ENCODE measurements around the gene C2orf76. TPM values are rescaled to one million over a fixed set of nuclear protein-coding genes. Genes with fewer than 3 reads are reported as not detected.

The C2orf76 gene
- polyA plus RNA-seq, 2 of the 4 experiments (the other 2 are of a cell fraction) = 16.6 to 34.3 TPM

DNA sequence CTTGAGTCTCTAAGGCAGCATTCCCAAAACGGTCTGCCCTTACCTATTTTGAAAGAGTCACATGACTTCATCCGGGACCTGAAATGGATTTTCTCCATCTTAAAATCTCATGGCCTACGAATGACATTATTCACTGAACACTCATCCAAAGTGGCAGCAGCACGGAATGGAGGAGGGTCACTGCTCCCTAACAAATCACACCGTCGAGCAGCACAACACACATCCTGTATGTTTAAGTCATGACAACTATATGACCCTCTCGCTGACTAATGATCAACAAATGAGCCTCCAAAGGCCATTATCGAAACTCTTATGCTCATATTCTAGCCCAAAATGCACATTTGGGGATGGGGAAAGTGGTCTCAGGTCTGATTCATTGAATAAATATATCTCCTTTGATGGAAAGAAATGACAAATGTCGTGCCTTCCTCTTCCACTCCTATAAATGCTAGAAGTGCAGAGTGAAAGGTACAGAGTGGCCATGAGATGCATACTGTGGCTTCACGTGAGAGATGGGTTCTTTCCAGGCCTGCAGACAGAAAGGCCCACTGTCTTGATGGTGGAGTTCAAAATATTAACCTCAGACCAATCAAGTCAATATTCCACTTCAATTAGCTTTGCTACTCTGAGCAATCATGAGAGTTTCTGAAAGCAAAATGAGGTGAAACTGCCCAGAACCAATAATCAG is 70.8 kb downstream of the C2orf76 start:
- TF ChIP-seq, protein P1, sequence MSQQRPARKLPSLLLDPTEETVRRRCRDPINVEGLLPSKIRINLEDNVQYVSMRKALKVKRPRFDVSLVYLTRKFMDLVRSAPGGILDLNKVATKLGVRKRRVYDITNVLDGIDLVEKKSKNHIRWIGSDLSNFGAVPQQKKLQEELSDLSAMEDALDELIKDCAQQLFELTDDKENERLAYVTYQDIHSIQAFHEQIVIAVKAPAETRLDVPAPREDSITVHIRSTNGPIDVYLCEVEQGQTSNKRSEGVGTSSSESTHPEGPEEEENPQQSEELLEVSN (IDR thresholded peaks at IDR 0.05; ENCODE audit: borderline replicate concordance, low read depth) = no peak
- no peak for TF ChIP-seq MAZ (IDR thresholded peaks at IDR 0.05; ENCODE audit: borderline replicate concordance, low read depth, low read length)
- H3K4me1 ChIP-seq = no peaks in the 10 kb centered on the region
- DNase-seq (ENCODE audit: low read depth in 1 of 2, low spot score in 1 of 2) (no peak), FAIRE-seq (no peak), ATAC-seq (no peak)
- no peak overlapping the region for H3K27ac ChIP-seq
- H3K9me3 ChIP-seq = no peaks in the 10 kb centered on the region
- no peak overlapping the region for H3K4me3 ChIP-seq
- ChIA-PET POLR2A (no interaction called here), CTCF (interaction anchor here (0.7 to 1.5 kb wide), 6 partner anchors 13 to 284 kb away, joined by 3 to 4 read pairs (median 3); no protein-coding TSS in a partner anchor)
- H3K4me2 ChIP-seq = no peak overlapping the region
- WGBS (ENCODE audit: missing lambda C conversion rate) = 65% methylated on average over 10 of the region's 10 CpGs

DNA sequence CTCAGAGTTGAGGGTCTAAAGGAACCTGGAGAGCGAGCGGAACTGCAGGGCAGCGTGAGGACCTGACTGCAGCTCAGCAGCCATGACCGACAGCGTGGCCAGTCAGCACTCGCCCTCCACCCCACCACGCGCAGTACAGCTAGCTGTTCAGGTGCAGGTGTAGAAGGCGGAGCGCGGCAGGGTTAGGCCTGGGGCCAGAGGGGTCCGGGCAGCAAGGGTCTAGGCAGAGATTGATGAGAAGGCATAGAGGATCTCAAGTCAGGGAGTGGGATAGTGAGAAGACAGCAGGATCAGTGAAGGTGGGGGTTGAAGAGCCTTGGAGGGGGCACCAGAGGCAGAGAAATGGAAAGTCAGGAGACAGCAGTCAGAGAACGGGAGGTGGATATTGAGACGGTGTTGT is 72.0 kb downstream of the C2orf76 start:
- no peaks in the 10 kb centered on the region for H3K4me1 ChIP-seq
- no peaks in the 10 kb centered on the region for H3K9me3 ChIP-seq
- H3K27ac ChIP-seq = no peak overlapping the region
- DNase-seq (ENCODE audit: low read depth in 1 of 2, low spot score in 1 of 2) = no peak
- ATAC-seq = no peak
- WGBS (ENCODE audit: missing lambda C conversion rate) = 88% methylated on average over 14 of the region's 14 CpGs
- no peak for FAIRE-seq
- no peak overlapping the region for H3K4me2 ChIP-seq
- ChIA-PET POLR2A (no interaction called here), CTCF (interaction anchor here (0.7 to 1.5 kb wide), 6 partner anchors 14 to 411 kb away, joined by 3 to 4 read pairs (median 3); no protein-coding TSS in a partner anchor)
- TF ChIP-seq HEYL (CRISPR knock-in tag; IDR thresholded peaks at IDR 0.05) (no peak), CHD4 (IDR thresholded peaks at IDR 0.05; ENCODE audit: borderline replicate concordance) (no peak), SMC3 (IDR thresholded peaks at IDR 0.05) (no peak), SREBF2 (IDR thresholded peaks at IDR 0.05) (no peak), RFX5 (IDR thresholded peaks at IDR 0.05) (no peak), ZC3H11A (IDR thresholded peaks at IDR 0.05) (no peak)
- TF ChIP-seq, protein P2, sequence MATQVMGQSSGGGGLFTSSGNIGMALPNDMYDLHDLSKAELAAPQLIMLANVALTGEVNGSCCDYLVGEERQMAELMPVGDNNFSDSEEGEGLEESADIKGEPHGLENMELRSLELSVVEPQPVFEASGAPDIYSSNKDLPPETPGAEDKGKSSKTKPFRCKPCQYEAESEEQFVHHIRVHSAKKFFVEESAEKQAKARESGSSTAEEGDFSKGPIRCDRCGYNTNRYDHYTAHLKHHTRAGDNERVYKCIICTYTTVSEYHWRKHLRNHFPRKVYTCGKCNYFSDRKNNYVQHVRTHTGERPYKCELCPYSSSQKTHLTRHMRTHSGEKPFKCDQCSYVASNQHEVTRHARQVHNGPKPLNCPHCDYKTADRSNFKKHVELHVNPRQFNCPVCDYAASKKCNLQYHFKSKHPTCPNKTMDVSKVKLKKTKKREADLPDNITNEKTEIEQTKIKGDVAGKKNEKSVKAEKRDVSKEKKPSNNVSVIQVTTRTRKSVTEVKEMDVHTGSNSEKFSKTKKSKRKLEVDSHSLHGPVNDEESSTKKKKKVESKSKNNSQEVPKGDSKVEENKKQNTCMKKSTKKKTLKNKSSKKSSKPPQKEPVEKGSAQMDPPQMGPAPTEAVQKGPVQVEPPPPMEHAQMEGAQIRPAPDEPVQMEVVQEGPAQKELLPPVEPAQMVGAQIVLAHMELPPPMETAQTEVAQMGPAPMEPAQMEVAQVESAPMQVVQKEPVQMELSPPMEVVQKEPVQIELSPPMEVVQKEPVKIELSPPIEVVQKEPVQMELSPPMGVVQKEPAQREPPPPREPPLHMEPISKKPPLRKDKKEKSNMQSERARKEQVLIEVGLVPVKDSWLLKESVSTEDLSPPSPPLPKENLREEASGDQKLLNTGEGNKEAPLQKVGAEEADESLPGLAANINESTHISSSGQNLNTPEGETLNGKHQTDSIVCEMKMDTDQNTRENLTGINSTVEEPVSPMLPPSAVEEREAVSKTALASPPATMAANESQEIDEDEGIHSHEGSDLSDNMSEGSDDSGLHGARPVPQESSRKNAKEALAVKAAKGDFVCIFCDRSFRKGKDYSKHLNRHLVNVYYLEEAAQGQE (IDR thresholded peaks at IDR 0.05) = no peak
- no peak overlapping the region for H3K4me3 ChIP-seq

DNA sequence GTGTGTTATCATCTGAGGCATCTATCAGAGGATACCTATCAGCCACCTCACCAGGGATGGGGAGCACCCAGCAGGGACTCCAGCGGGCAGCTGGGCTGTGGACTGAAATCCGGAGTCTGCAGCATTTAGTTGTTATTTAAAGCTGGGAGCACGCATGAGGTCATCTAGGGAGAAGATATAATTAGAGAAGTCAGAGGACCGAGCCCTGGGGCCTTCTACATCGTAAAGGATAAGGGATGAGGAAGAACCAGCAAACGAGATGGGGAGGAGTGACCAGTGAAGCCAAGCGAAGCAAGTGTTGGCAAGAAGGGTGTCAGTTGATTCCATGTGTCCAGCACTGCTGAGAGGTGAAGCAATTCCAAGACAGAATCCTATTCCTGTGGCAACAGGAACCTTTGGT is 72.7 kb downstream of the C2orf76 start:
- CTCF ChIA-PET = interaction anchor here (0.7 to 1.5 kb wide), 3 partner anchors 76 to 411 kb away, joined by 3 read pairs; no protein-coding TSS in a partner anchor
- no peaks in the 10 kb centered on the region for H3K9me3 ChIP-seq
- DNase-seq (ENCODE audit: low read depth in 1 of 2, low spot score in 1 of 2) (no peak), ATAC-seq (no peak), FAIRE-seq (no peak)
- POLR2A ChIA-PET = no interaction called here
- H3K4me3 ChIP-seq = no peak overlapping the region
- no peak overlapping the region for H3K27ac ChIP-seq
- no peaks in the 10 kb centered on the region for H3K4me1 ChIP-seq
- TF ChIP-seq EHMT2 (IDR thresholded peaks at IDR 0.05; ENCODE audit: low read depth) (no peak), CEBPB (IDR thresholded peaks at IDR 0.05) (no peak), POLR2A (IDR thresholded peaks at IDR 0.05; ENCODE audit: low read length) (no peak), ESRRA (IDR thresholded peaks at IDR 0.05; ENCODE audit: borderline replicate concordance, low read length) (no peak), HEYL (CRISPR knock-in tag; IDR thresholded peaks at IDR 0.05) (no peak), ZNF302 (CRISPR knock-in tag; IDR thresholded peaks at IDR 0.05) (no peak), HOXB13 (CRISPR knock-in tag; IDR thresholded peaks at IDR 0.05; ENCODE audit: low read depth) (no peak), NR3C1 (IDR thresholded peaks at IDR 0.05) (no peak)
- TF ChIP-seq, protein P3, sequence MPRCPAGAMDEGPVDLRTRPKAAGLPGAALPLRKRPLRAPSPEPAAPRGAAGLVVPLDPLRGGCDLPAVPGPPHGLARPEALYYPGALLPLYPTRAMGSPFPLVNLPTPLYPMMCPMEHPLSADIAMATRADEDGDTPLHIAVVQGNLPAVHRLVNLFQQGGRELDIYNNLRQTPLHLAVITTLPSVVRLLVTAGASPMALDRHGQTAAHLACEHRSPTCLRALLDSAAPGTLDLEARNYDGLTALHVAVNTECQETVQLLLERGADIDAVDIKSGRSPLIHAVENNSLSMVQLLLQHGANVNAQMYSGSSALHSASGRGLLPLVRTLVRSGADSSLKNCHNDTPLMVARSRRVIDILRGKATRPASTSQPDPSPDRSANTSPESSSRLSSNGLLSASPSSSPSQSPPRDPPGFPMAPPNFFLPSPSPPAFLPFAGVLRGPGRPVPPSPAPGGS (IDR thresholded peaks at IDR 0.05) = no peak
- WGBS (ENCODE audit: missing lambda C conversion rate) = 81% methylated on average over 7 of the region's 7 CpGs
- no peak overlapping the region for H3K4me2 ChIP-seq

Measured in A549 (cell line).